MCF 10A (cell line): ENCODE measurements around the gene WNK4. TPM values are rescaled to one million over a fixed set of nuclear protein-coding genes. Genes with fewer than 3 reads are reported as not detected.

Experiments
- BruUV-seq: library from RNA; stranded (reverse); fragments of 400-500 nt; replicated peaks from 2 replicates; lab custom pipeline; 2021; lab: Mats Ljungman, UMichigan
- CTCF ChIA-PET: fragments of 300-600 bp; sonication (Branson Sonifier 250); formaldehyde crosslinking; extraction: SDS; loops from one replicate; lab custom pipeline; 2021; ENCODE audit warnings: antibody characterized with exemption, inconsistent platforms; lab: Yijun Ruan, JAX
- POLR2A ChIA-PET: fragments of 300-600, 350-650 bp; sonication (Branson Sonifier 250); formaldehyde crosslinking; extraction: SDS; loops from one replicate; lab custom pipeline; 2020; ENCODE audit warnings: antibody characterized with exemption, inconsistent platforms; lab: Yijun Ruan, JAX
- DNase-seq: peaks from one replicate; pipeline ENCODE4 v3.0.0-alpha.2; 2018; ENCODE audit not compliant: unreplicated experiment
- H3K27ac Mint-ChIP-seq: one replicate; pipeline ENCODE4 v1.8.0; 2022; ENCODE audit warnings: mild to moderate bottlenecking, low read depth, mixed read lengths; ENCODE audit not compliant: unreplicated experiment
- H3K27me3 Mint-ChIP-seq: one replicate; pipeline ENCODE4 v1.8.0; 2022; ENCODE audit warnings: mixed read lengths; ENCODE audit not compliant: insufficient read depth, unreplicated experiment
- H3K36me3 Mint-ChIP-seq: one replicate; pipeline ENCODE4 v1.8.0; 2022; ENCODE audit warnings: mild to moderate bottlenecking, moderate library complexity, mixed read lengths; ENCODE audit not compliant: insufficient read depth, unreplicated experiment
- H3K4me1 Mint-ChIP-seq: one replicate; pipeline ENCODE4 v1.8.0; 2022; ENCODE audit warnings: mixed read lengths; ENCODE audit not compliant: insufficient read depth, unreplicated experiment
- H3K4me3 Mint-ChIP-seq: one replicate; pipeline ENCODE4 v1.8.0; 2022; ENCODE audit warnings: mild to moderate bottlenecking, moderate library complexity, mixed read lengths; ENCODE audit not compliant: unreplicated experiment
- H3K9me3 Mint-ChIP-seq: one replicate; pipeline ENCODE4 v1.8.0; 2022; ENCODE audit warnings: mixed read lengths; ENCODE audit not compliant: unreplicated experiment
- CTCF ChIP-seq: fragments of 200-600 bp; IDR thresholded peaks from one replicate; pipeline ENCODE4 v1.8.0; 2022; ENCODE audit warnings: antibody characterized with exemption, mild to moderate bottlenecking; ENCODE audit not compliant: unreplicated experiment
- intact Hi-C: fragments of 100-400 bp; cut with micrococcal nuclease; formaldehyde crosslinking; loops from 2 replicates; pipeline ENCODE4 v1.14.1; 2022
- total RNA-seq: library from RNA; stranded (reverse); gene quantifications from 2 replicates; pipeline ENCODE4 v1.2.3, GENCODE V29; 2022

The WNK4 gene
- total RNA-seq, 1 experiment from 2014 or later = 2.3 TPM

GRCh38 chr17:42781639-42782165 is 1.3 kb downstream of the WNK4 start:
- no peak for TF ChIP-seq CTCF
- peaks cover 11% of the 10 kb centered on the region for H3K4me1 Mint-ChIP-seq
- BruUV-seq = no TSS peak
- intact Hi-C loops = no loop called here
- no peaks in the 10 kb centered on the region for H3K27me3 Mint-ChIP-seq
- H3K36me3 Mint-ChIP-seq = peaks cover 29% of the 10 kb centered on the region
- no peak overlapping the region for H3K27ac Mint-ChIP-seq
- no peaks in the 10 kb centered on the region for H3K9me3 Mint-ChIP-seq
- POLR2A ChIA-PET = interaction anchor here (0.8 to 2.5 kb wide), 3 partner anchors 8 to 182 kb away, joined by 3 to 15 read pairs (median 5); partner anchors contain the start of genes AARSD1, CNTD1, COA3 and VPS25
- no peak for DNase-seq
- CTCF ChIA-PET = no interaction called here
- H3K4me3 Mint-ChIP-seq = no peak overlapping the region

GRCh38 chr17:42782166-42783061 is 2.0 kb downstream of the WNK4 start:
- POLR2A ChIA-PET = interaction anchor here (0.8 to 2.5 kb wide), 4 partner anchors 9 to 182 kb away, joined by 3 to 15 read pairs (median 4); partner anchors contain the start of genes AARSD1, CNTD1, COA3 and VPS25
- no TSS peak for BruUV-seq
- Mint-ChIP-seq H3K36me3 (peaks cover 22% of the 10 kb centered on the region), H3K9me3 (no peaks in the 10 kb centered on the region), H3K27ac (no peak overlapping the region), H3K4me3 (no peak overlapping the region), H3K27me3 (no peaks in the 10 kb centered on the region), H3K4me1 (peaks cover 11% of the 10 kb centered on the region)
- TF ChIP-seq CTCF = no peak
- intact Hi-C loops = no loop called here
- DNase-seq = no peak
- CTCF ChIA-PET = no interaction called here

GRCh38 chr17:42783062-42783790 is 2.8 kb downstream of the WNK4 start:
- intact Hi-C loops = no loop called here
- TF ChIP-seq CTCF = no peak
- Mint-ChIP-seq H3K4me1 (peaks cover 11% of the 10 kb centered on the region), H3K27ac (peak overlapping the region; percentile 1), H3K27me3 (no peaks in the 10 kb centered on the region), H3K36me3 (peaks cover 13% of the 10 kb centered on the region), H3K9me3 (no peaks in the 10 kb centered on the region), H3K4me3 (no peak overlapping the region)
- no TSS peak for BruUV-seq
- CTCF ChIA-PET = no interaction called here
- peak; percentile 69 for DNase-seq
- POLR2A ChIA-PET = interaction anchor here (0.8 to 2.5 kb wide), 2 partner anchors 10 to 26 kb away, joined by 3 to 15 read pairs; partner anchors contain the start of gene VPS25

GRCh38 chr17:42783791-42784138 is 3.4 kb downstream of the WNK4 start:
- H3K36me3 Mint-ChIP-seq = peaks cover 10% of the 10 kb centered on the region
- POLR2A ChIA-PET = interaction anchor here (2.5 kb wide), 1 partner anchor 10 kb away, joined by 15 read pairs; the partner anchor contains the start of gene VPS25
- BruUV-seq = no TSS peak

More at GRCh38 chr17:42783791-42784138, 3.4 kb downstream of the WNK4 start:
- H3K27ac Mint-ChIP-seq = peak overlapping the region; percentile 1
- no peaks in the 10 kb centered on the region for H3K27me3 Mint-ChIP-seq
- no peak overlapping the region for H3K4me3 Mint-ChIP-seq
- H3K9me3 Mint-ChIP-seq = no peaks in the 10 kb centered on the region
- intact Hi-C loops = no loop called here
- CTCF ChIA-PET = no interaction called here
- no peak for DNase-seq
- TF ChIP-seq CTCF = no peak
- peaks cover 11% of the 10 kb centered on the region for H3K4me1 Mint-ChIP-seq
